Prostate gland (tissue), 2 donors: ENCODE data around the gene NRXN2. TPM values are rescaled to one million over a fixed set of nuclear protein-coding genes. Genes with fewer than 3 reads are reported as not detected.

ENCODE experiments used
- DNase-seq: peaks from one replicate; pipeline ENCODE4 v3.0.0-alpha.2; 2019; ENCODE audit warnings: low spot score
- H3K27ac ChIP-seq, 2 donors: fragments of 200-600 bp; sonication (generic); 2 replicates each; pipeline ENCODE4 v1.5.1; 2017 to 2019
- H3K27me3 ChIP-seq: fragments of 200-600 bp; sonication (generic); replicated peaks from 2 replicates; pipeline ENCODE4 v1.5.1; 2019; ENCODE audit not compliant: insufficient read depth
- H3K36me3 ChIP-seq, 2 donors: fragments of 200-600 bp; sonication (generic); 1 replicate in 1 of 2; 2 replicates in 1 of 2; pipeline versions ENCODE4 v1.5.1 to v1.8.1; 2017 to 2019
- H3K4me1 ChIP-seq: fragments of 200-600 bp; sonication (generic); replicated peaks from 2 replicates; pipeline ENCODE4 v1.5.1; 2019
- H3K4me3 ChIP-seq, 2 donors: fragments of 200-600 bp; sonication (generic); 2 replicates each; pipeline ENCODE4 v1.5.1; 2017 to 2019
- H3K9me3 ChIP-seq: fragments of 200-600 bp; sonication (generic); 2 replicates; pipeline ENCODE4 v1.5.1; 2017
- CTCF ChIP-seq, 4 experiments: fragments of 200-600 bp in 2 of 4; fragments of 450-650 bp in 2 of 4; sonication (generic) in 2 of 4; IDR thresholded peaks; 1 replicate in 3 of 4; 2 replicates in 1 of 4; pipeline ENCODE4 v1.5.1; 2016 to 2019; ENCODE audit warnings: antibody characterized with exemption in 4 of 4, mild to moderate bottlenecking in 2 of 4, moderate library complexity in 2 of 4
- POLR2A ChIP-seq: fragments of 450-650 bp; IDR thresholded peaks from one replicate; pipeline ENCODE4 v1.6.1; 2016; ENCODE audit warnings: antibody characterized with exemption, mild to moderate bottlenecking
- POLR2AphosphoS5 ChIP-seq: sonication (generic); formaldehyde crosslinking; IDR thresholded peaks from one replicate; pipeline ENCODE4 v1.6.1; 2017; ENCODE audit warnings: antibody characterized with exemption
- WGBS: methylation state at CpG from one replicate; pipeline ENCODE4 v1.1.5; 2018; 5-methylcytosine and 5-hydroxymethylcytosine counted together
- intact Hi-C: fragments of 100-400 bp; cut with DNase I; formaldehyde crosslinking; loops from one replicate; pipeline ENCODE4 v1.14.2; 2022
- total RNA-seq, 2 donors: library from RNA; depleted of rRNA; stranded (reverse); fragments of >200 nt; gene quantifications; one replicate each; pipeline ENCODE4 v1.1.0, GENCODE V29; 2016

Gene NRXN2
- total RNA-seq, 2 donors from 2014 or later = 0.46 to 26.8 TPM

GRCh38 chr11:64590763-64591221 is 132.2 kb downstream of the NRXN2 start, which contains the start of gene SLC22A12:
Gene SLC22A12 (plus strand): TSS chr11:64591220. CDS start chr11:64591557, 337 bp downstream.
- WGBS = 72% methylated on average over 14 of the region's 14 CpGs
- TF ChIP-seq CTCF (IDR thresholded peaks at IDR 0.05) (no peak), POLR2A (no peak), POLR2AphosphoS5 (no peak)
- intact Hi-C loops = no loop called here
- Histone ChIP-seq H3K27me3 (no peaks in the 10 kb centered on the region), H3K4me1 (no peaks in the 10 kb centered on the region), H3K36me3 (no peaks in the 10 kb centered on the region), H3K4me3 (no peak within 1 kb of the TSS), H3K9me3 (no peaks in the 10 kb centered on the region), H3K27ac (no peak within 1 kb of the TSS)
- no peak for DNase-seq

GRCh38 chr11:64588701-64589100 is 134.3 kb downstream of the NRXN2 start:
- Histone ChIP-seq H3K27me3 (no peaks in the 10 kb centered on the region), H3K4me3 (no peak overlapping the region), H3K9me3 (no peaks in the 10 kb centered on the region), H3K36me3 (no peaks in the 10 kb centered on the region), H3K4me1 (no peaks in the 10 kb centered on the region), H3K27ac (no peak overlapping the region)
- DNase-seq = no peak
- 85% methylated on average over 2 of the region's 2 CpGs for WGBS
- TF ChIP-seq POLR2AphosphoS5 (no peak), CTCF (IDR thresholded peaks at IDR 0.05) (no peak), POLR2A (no peak)
- intact Hi-C loops = no loop called here

GRCh38 chr11:64586366-64586765 is 136.6 kb downstream of the NRXN2 start:
- Histone ChIP-seq H3K27me3 (no peaks in the 10 kb centered on the region), H3K4me3 (no peak overlapping the region), H3K36me3 (no peaks in the 10 kb centered on the region), H3K27ac (no peak overlapping the region), H3K9me3 (no peaks in the 10 kb centered on the region), H3K4me1 (no peaks in the 10 kb centered on the region)
- intact Hi-C loops = no loop called here
- no peak for TF ChIP-seq POLR2A
- no peak for TF ChIP-seq POLR2AphosphoS5
- TF ChIP-seq CTCF (IDR thresholded peaks at IDR 0.05) = no peak
- DNase-seq = no peak

GRCh38 chr11:64585150-64585549 is 137.8 kb downstream of the NRXN2 start:
- Histone ChIP-seq H3K4me1 (no peaks in the 10 kb centered on the region), H3K9me3 (no peaks in the 10 kb centered on the region), H3K36me3 (no peaks in the 10 kb centered on the region), H3K27me3 (no peaks in the 10 kb centered on the region), H3K4me3 (no peak overlapping the region), H3K27ac (no peak overlapping the region)
- DNase-seq = no peak
- TF ChIP-seq POLR2AphosphoS5 (no peak), CTCF (IDR thresholded peaks at IDR 0.05) (no peak), POLR2A (no peak)
- intact Hi-C loops = no loop called here
- 60% methylated on average over 8 of the region's 8 CpGs for WGBS

- no peak for DNase-seq
- no peaks in the 10 kb centered on the region for H3K36me3 ChIP-seq
- no peaks in the 10 kb centered on the region for H3K27me3 ChIP-seq
- H3K9me3 ChIP-seq = no peaks in the 10 kb centered on the region
- TF ChIP-seq CTCF (IDR thresholded peaks at IDR 0.05) (no peak), POLR2AphosphoS5 (no peak), POLR2A (no peak)
- intact Hi-C loops = no loop called here
- no peak overlapping the region for H3K4me3 ChIP-seq
- 92% methylated on average over 28 of the region's 28 CpGs for WGBS
- no peaks in the 10 kb centered on the region for H3K4me1 ChIP-seq
- no peak overlapping the region for H3K27ac ChIP-seq
Observed at GRCh38 chr11:64583296-64584262, 139.4 kb downstream of the NRXN2 start.
